Body of pancreas (tissue), 4 donors: Measurements from ENCODE around the gene FBXO7. TPM values are rescaled to one million over a fixed set of nuclear protein-coding genes. Genes with fewer than 3 reads are reported as not detected.

ENCODE experiments used
- ATAC-seq: fragments of 150-250 bp; one replicate; pipeline ENCODE4 v1.9.1; 2016
- DNase-seq, 4 donors: peaks; one replicate each; pipeline ENCODE4 v3.0.0-alpha.2; 2019
- H3K27ac ChIP-seq, 4 donors: fragments of 200-600 bp; sonication (generic); 1 replicate in 3 of 4; 2 replicates in 1 of 4; pipeline versions ENCODE4 v1.5.1 to v1.6.1; 2016 to 2019; ENCODE audit warnings: mild to moderate bottlenecking in 1 of 4, mixed read lengths in 1 of 4, moderate library complexity in 1 of 4
- H3K27me3 ChIP-seq, 2 donors: fragments of 200-600 bp; sonication (generic); one replicate each; pipeline ENCODE4 v1.6.0; 2016; ENCODE audit warnings: mild to moderate bottlenecking in 1 of 2
- H3K36me3 ChIP-seq, 2 donors: fragments of 200-600 bp; sonication (generic); replicated peaks in 1 of 2; 2 replicates each; pipeline ENCODE4 v1.5.1; 2016; ENCODE audit warnings: low read depth in 2 of 2; ENCODE audit not compliant: insufficient read depth in 1 of 2
- H3K4me1 ChIP-seq: fragments of 200-600 bp; sonication (generic); one replicate; pipeline ENCODE4 v1.6.0; 2016
- H3K4me3 ChIP-seq, 2 donors: fragments of 200-600 bp; sonication (generic); 1 replicate in 1 of 2; 2 replicates in 1 of 2; pipeline ENCODE4 v1.5.1; 2016 to 2019
- H3K9me3 ChIP-seq, 3 donors: fragments of 200-600 bp; sonication (generic); 1 replicate in 2 of 3; 2 replicates in 1 of 3; pipeline ENCODE4 v1.5.1; 2016
- CTCF ChIP-seq, 7 experiments: fragments of 450-650 bp in 4 of 7; fragments of 200-600 bp in 3 of 7; sonication (generic) in 3 of 7; IDR thresholded peaks; one replicate each; pipeline ENCODE4 v1.5.1; 2016 to 2019; ENCODE audit warnings: antibody characterized with exemption in 7 of 7
- POLR2A ChIP-seq, 3 donors: fragments of 450-650 bp; IDR thresholded peaks; one replicate each; pipeline ENCODE4 v1.6.1; 2016; ENCODE audit warnings: antibody characterized with exemption in 3 of 3, mild to moderate bottlenecking in 2 of 3
- WGBS, 2 donors: methylation state at CpG; one replicate each; pipeline ENCODE4 v1.1.5; 2017; 5-methylcytosine and 5-hydroxymethylcytosine counted together
- intact Hi-C: fragments of 100-400 bp; cut with DNase I; formaldehyde crosslinking; loops from one replicate; pipeline ENCODE4 v1.15.1; 2023
- total RNA-seq, 2 donors: library from RNA; depleted of rRNA; stranded (reverse); fragments of >200 nt; gene quantifications; one replicate each; pipeline ENCODE4 v1.1.0, GENCODE V29; 2016

FBXO7 gene
- total RNA-seq, 2 donors from 2014 or later = 54.2 to 56.7 TPM

- DNase-seq = no peak
- no peaks in the 10 kb centered on the region for H3K9me3 ChIP-seq
- no peak overlapping the region for H3K27ac ChIP-seq
- H3K4me3 ChIP-seq = no peak overlapping the region
- H3K36me3 ChIP-seq = no peaks in the 10 kb centered on the region
- no peaks in the 10 kb centered on the region for H3K27me3 ChIP-seq
- peak; percentile 35 for ATAC-seq
- intact Hi-C loops = no loop called here
- H3K4me1 ChIP-seq = no peaks in the 10 kb centered on the region
- TF ChIP-seq CTCF (IDR thresholded peaks at IDR 0.05) (no peak), POLR2A (IDR thresholded peaks at IDR 0.05) (no peak)
- 51 to 60% methylated on average over 4 of the region's 4 CpGs for WGBS, 2 donors
These were observed 71.2 kb downstream of the FBXO7 start for GRCh38 chr22:32545801-32546200.

GRCh38 chr22:32546496-32546895 is 71.9 kb downstream of the FBXO7 start:
- no peaks in the 10 kb centered on the region for H3K27me3 ChIP-seq
- intact Hi-C loops = no loop called here
- no peaks in the 10 kb centered on the region for H3K36me3 ChIP-seq
- H3K9me3 ChIP-seq = no peaks in the 10 kb centered on the region
- no peak for ATAC-seq
- H3K27ac ChIP-seq = no peak overlapping the region
- WGBS, 2 donors = 41 to 55% methylated on average over 4 of the region's 4 CpGs
- no peak for DNase-seq
- no peak for TF ChIP-seq POLR2A (IDR thresholded peaks at IDR 0.05)
- no peak for TF ChIP-seq CTCF (IDR thresholded peaks at IDR 0.05)
- H3K4me1 ChIP-seq = no peaks in the 10 kb centered on the region
- no peak overlapping the region for H3K4me3 ChIP-seq

GRCh38 chr22:32546935-32547334 is 72.3 kb downstream of the FBXO7 start:
- Histone ChIP-seq H3K36me3 (no peaks in the 10 kb centered on the region), H3K4me3 (no peak overlapping the region), H3K27ac (no peak overlapping the region), H3K4me1 (no peaks in the 10 kb centered on the region), H3K9me3 (no peaks in the 10 kb centered on the region), H3K27me3 (no peaks in the 10 kb centered on the region)
- 73 to 74% methylated on average over 8 to 9 of the region's 9 CpGs for whole genome bisulfite sequencing, 2 donors
- DNase-seq = no peak
- TF ChIP-seq POLR2A (IDR thresholded peaks at IDR 0.05) (no peak), CTCF (IDR thresholded peaks at IDR 0.05) (no peak)
- intact Hi-C loops = no loop called here
- no peak for ATAC-seq

GRCh38 chr22:32548039-32548438 is 73.4 kb downstream of the FBXO7 start:
- no peaks in the 10 kb centered on the region for H3K27me3 ChIP-seq
- no peak for DNase-seq
- 63 to 76% methylated on average over 7 of the region's 7 CpGs for WGBS, 2 donors
- H3K4me1 ChIP-seq = no peaks in the 10 kb centered on the region
- intact Hi-C loops = no loop called here
- no peak for ATAC-seq
- TF ChIP-seq POLR2A (IDR thresholded peaks at IDR 0.05) (no peak), CTCF (IDR thresholded peaks at IDR 0.05) (no peak)
- H3K9me3 ChIP-seq = no peaks in the 10 kb centered on the region
- no peak overlapping the region for H3K27ac ChIP-seq
- H3K36me3 ChIP-seq = no peaks in the 10 kb centered on the region
- no peak overlapping the region for H3K4me3 ChIP-seq

Other genes with a start within 250 kb of the FBXO7 start
- under 1 TPM; 0.26 to 0.33 TPM for gene SLC5A4, start 219.5 kb upstream of the FBXO7 start, total RNA-seq
- gene RFPL3, start 116.9 kb upstream of the FBXO7 start, total RNA-seq = not detected
- 10 to 100 TPM; 50.6 to 64.3 TPM for gene RTCB, start 62.6 kb upstream of the FBXO7 start, total RNA-seq
- gene BPIFC, start 10.4 kb upstream of the FBXO7 start, total RNA-seq = not detected